ENCODE data around the gene SMYD2.
"Not testable (repeated sequence)": the region's sequence is repeated elsewhere in the genome, so short reads cannot be mapped to it uniquely, and the experiment has no call there.

Gene SMYD2

DNA sequence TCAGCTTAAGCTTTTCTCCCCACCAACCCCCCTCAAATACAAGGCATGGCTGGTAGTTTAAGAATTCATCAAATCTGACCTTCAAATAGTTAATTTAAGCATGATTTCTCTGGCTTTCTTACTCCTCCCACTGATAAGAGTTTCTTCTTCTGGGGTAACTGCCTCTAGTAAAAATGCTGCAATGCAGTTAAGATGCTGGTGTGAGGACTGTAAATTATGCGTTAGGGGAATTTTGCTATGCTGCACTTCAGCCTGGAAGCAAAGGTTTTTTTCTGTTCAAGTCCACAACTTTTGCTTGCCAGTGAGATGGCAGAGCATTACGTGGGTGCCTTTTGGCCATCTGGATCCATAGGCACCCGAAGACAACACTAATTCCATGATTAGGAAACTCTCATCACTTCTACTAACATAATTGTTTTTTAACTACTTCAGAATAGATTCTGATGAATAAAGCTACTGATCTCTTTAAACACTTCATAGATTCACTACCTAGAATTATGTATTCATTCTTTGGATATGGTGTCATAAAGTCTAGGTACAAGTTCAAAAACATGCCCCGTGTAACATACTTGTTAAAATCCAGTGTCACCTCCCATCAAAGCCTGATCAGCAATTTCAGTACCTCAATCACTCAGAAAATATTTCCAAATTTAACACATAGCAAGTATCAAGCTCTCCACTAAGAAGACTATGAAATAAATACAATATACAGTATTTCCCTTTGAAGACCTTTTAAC is 8.8 kb upstream of the SMYD2 start:
- DNase-seq (ENCODE audit: low read depth), result no peak

DNA sequence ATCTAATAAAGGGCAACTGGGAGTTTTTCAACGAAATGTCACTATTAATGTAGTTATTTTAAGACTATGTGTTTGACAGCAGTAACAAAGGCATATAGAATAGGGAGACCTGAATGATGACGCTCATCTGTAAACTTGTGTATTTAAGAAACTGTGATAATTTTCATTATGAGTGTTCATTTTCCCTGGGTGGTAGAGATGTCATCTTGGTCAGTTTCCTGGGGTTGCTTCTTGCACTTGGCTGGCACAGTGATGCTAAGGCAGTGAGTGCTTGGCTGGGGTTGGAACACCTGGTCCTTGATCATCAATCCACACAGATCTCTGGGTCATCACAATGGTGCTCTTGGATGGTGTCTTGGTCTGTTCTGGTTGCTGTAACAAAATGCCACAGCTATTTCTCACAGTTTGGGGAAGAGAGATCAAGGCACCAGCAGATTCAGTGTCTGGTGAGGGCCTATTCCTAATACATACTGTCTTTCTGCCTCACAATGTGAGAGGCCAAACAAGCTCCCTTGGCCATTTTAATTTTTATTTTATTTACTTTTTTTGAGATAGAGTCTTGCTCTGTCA is 7.9 kb upstream of the SMYD2 start:
- no peak for DNase-seq (ENCODE audit: low read depth)

DNA sequence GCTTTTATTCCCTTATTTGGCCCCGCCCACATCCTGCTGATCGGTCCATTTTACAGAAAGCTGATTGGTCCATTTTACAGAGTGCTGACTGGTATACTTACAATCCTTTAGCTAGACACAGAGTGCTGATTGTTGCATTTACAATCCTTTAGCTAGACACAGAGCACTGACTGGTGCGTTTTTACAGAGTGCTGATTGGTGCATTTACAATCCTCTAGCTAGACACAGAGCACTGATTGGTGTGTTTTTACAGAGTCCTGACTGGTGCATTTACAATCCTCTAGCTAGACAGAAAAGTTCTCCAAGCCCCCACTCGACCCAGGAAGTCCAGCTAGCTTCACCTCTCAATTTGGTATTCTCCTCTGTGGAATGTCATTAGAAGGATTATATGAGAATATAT is 5.3 kb upstream of the SMYD2 start:
- DNase-seq (ENCODE audit: low read depth), result not testable (repeated sequence)

DNA sequence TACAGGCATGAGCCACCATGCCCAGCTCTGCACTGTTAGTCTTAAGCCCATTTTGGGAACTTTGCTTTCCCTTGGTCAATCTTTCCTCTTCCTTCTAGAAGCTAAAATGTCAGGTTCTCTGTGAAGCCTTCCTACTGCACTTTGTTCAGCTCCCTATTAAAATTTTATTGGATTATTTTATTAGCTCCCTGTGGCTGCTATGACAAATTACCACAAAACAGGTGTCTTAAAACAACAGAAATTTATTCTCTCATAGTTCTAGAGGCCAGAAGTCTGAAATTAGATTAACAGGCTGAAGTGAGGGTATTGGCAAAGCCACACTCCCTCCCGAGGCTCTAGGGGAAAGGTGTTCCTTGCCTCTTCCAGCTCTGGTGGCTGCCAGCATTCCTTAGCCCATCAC is 4.2 kb upstream of the SMYD2 start:
- no peak for DNase-seq (ENCODE audit: low read depth)

DNA sequence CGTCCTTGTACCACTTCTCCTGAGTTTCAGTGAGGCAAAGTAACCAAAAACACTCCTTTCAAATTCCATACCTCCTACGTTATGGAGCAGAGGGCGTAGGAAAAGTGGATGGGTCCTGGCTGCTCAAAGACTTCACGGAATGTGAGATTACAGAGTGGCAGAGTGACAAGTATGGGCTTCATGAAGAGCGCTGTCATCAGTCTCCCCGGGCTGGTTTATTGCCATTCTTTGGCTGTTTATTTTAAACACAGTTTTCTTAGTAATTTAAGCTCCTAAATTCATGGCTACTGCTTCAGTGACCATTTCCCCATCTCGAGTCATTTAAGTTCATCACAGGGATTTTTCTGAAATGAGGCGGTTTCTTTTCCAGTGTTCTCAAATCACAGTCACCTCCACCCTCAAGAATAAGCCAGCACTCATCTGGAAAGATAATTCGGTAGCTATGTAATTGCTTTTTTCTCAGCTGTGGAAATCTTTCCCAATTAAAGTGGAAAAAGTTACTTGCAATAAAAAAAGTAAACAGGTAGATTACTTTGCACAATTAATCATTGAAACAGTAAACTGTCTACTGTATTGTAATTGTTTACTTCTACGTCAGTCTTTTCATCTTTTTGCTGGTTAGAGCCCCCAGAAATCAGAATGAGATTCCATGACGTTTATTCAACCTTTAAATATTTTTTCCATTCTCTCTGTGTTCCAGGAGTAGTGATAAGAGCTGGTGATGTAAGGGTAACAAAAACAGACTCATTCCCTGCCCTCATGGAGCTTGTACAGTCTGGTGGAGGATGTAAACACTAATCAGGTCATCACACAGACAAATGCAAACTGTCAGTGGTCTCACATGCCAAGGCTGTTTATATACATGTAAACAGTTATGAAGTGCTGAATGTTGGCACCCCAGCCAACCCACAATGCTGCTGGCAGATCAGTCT is 3.0 kb upstream of the SMYD2 start:
- no peak for DNase-seq (ENCODE audit: low read depth)

DNA sequence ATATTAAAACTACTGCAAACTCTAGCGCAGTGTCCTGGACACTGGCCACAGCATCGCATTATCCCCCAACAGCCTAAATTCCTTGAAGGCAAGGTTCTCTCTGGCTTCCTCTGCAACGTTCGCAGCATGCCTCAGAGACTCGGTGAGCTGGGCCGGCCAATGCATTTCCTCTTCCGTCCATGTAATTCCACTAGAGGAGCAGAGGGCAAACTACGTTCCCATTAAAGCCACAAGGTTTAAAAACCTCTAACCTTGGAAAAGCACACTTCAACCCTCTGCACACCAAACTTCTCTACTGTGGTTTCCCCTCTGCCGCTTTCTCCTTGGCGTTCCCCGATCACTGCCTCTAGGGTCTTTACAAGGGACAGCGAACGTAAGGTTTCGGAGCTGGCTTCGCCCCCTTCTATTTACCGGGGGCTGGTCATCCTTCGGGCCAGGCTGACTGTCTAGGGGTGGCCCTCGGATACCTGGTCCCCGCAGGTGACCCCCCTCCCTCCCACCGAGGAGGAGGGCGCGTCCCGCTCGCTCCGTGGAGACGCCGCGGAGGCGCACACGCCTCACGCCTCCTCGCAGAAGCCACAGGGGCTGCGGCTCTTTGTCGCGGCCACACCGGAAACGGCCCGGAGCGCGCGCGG is 456 bp upstream of the SMYD2 start:
- no peak for DNase-seq (ENCODE audit: low read depth)

DNA sequence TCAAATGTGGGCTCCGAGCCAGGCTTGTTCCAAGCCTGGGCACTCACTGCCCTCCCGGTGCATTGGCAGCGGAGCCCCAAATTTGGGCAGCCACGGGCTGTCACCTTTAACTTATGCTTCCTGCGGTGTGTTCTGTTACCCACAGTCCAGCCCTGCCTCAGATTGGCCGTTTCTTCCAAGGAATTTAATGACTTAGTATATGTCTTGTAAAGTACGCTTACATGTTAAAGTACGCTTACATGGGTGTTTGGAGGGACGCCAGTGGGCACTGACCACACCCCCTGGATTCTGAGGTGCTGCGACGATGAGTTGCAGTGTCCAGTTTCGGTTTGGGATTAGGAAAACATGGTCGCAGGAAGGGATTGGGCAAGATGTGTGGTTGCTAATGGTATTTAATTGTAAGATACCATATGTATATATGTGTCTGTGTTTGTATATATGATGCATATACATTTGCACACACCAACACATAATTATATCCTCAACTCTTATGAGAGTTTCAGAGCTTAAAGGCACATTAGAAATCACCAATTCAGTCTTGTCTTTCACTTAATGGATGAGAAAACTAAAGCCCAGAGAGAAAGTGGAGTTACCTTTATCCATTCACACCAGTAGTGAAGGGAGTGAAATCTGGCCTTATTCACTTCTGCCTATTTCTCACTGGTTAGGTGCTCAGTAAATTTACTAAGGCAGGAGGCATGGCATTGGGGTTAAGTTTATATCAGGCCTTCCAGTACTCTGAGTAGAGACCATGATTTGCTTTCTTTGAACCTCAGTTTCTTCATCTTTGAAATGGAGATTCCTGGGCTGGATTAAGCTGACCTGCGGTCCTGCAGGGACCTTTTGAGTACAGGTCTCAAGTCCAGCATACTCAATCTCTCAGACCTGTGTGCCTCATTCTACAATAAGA is 1.0 kb downstream of the SMYD2 start:
- DNase-seq (ENCODE audit: low read depth), result no peak

DNA sequence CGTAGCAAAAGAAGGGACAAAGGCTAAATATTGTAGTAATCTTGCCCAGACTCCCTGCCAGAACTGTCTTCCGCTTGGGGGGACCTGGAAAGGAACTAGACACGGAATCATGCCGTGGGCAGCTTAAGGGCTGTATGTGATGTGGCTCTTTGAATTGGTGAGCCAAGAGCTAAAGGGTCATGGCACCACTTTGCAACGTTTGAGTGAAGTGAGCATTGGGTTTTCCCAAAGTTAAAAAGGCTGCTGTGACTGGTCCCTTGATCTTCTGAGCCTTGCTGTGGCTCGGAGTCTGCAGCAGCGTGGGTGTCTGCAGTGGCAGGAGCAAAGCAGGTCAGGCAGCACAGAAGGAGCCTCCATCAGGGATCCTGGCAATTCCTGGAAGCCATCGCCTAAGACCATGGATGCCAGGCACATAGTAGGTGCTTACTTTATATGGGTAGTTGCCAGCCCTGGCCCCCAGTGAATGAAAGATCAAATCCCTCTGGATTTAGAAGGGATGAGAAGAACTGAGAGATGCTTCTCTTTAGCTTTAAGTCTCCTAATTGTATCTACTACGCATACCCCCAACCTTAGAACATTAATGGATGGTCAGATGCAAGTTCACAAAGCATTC is 1.8 kb downstream of the SMYD2 start:
- DNase-seq (ENCODE audit: low read depth), result no peak

DNA sequence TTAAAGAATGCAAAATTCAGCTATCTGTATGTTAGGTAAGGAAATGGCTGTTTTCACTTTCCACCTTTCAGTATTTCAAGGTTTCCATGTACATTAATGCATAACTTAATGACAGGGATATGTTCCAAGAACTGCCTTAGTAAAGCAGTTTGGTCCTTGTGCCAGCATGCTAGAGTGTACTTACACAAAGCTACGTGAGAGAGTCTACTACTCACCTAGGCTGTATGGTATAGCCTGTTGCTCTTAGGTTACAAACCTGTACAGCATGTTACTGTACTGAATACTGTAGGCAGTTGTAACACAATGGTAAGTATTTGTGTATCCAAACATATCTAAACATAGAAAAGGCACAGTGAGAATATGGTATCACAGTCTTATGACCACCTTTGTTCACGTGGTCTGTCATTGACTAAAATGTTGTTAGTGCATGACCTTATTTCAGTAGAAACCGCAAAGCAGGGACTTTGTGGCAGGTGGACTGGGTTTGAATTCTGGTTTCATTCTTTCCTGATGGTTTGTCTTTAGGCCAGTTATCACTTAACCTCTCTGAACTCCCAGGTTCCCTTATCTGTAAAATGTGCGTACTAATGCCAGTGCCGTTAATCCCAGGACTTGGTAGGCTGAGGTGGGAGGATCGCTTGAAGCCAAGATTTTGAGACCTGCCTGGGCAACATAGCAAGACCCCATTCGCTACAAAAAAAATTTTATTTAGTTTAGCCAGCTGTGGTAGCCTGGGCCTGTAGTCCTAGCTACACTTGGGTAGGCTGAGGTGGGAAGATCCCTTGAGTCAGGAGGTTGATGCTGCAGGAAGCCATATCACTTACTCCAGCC is 4.9 kb downstream of the SMYD2 start:
- DNase-seq (ENCODE audit: low read depth), result no peak

DNA sequence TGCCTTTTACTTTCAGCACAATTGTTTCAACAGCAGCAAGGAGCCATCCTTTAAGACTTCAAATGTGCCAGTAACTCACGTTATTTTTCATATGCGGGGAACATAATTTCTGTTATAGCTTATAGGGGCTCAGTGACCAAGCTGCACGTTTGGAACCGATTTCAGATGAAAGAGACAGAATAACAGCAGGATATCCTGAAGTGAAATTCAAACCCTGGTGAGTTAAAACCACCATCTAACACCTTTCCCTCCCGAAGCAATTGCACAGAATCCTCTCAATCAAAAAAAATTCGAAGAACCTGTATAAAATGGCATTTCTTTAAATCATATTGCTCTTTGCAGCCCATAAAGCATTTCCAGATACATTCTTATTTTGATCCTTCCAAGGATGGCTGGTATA is 6.9 kb downstream of the SMYD2 start:
- no peak for DNase-seq (ENCODE audit: low read depth)

DNA sequence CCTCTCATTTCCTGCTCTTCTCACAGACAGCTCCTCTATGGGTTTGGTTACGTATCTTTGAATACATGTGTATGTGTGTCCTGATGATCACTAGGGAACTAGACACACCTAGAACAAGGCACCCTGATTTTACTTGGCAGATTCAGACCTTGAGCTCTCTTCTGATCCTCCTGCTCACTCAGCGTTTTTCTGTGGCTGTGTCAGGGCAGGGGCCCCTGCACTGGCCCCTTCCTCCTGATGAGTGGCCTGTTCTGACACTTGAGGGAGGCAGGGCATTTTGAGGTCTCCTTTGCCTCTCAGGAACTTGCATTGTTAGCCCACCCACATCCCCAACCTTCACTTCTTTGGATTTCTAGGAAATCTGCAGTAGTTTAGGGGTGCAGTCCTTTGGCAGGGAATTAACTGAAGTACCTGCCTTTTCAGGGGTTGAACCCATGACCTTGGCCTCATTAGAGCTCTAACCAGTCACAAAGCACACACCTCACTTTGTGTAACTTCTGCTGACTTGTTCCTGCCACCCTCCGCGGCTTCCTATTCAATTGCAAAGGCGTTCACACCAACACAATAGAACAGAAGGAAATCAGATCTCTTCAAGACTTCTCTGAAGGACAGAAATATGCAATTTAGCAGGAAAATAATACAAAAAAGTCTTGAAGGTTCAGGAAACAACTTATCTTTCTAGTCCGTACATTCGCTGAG is 8.8 kb downstream of the SMYD2 start:
- no peak for DNase-seq (ENCODE audit: low read depth)

DNA sequence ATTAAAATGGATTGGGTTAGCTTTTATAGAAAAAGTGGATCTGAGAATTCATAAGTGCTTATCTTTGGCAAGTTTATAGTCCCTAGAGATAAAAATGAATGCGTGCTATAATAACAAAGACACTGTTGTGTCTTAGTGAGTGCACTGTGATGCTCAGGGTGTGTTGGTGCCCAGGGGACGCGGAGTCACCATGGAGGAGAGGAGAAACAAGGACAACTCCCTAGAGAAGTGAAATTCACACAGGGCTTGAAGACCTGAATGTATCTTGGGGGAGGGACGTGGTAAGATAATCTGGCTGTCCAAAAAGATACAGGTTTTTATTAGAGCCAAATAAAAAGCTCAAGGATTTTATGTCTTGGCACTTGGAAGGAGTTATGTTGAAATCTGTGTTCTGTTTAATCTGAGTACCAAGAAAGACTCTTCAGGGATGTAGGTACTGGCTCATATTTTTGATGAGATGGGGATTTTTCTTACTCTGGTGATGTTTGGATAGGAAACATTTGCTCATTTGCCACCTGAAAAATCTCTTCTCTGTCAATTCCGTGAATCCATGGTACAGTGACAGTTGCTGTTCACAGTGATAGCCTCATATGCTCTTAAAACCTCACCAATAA is 9.6 kb downstream of the SMYD2 start:
- DNase-seq (ENCODE audit: low read depth), result no peak

DNA sequence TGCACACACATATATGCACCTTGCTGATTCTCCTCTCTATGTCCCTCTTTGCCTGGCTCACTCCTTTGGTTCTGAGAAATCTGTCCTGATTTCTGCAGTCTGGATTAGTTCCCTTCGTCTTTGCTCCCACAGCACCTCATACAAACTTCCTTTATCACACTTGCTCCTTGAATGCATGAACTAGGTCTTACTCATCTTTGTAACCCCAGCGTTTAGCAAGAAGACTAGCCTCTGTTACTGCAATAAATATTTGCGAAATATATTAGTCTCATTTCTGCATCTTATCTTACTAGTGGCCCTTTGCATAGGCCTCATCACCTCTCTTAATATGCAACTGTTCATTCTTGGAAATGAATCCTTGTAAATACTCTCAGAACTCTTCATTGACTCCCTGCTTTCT is 11.4 kb downstream of the SMYD2 start:
- DNase-seq (ENCODE audit: low read depth), result no peak

DNA sequence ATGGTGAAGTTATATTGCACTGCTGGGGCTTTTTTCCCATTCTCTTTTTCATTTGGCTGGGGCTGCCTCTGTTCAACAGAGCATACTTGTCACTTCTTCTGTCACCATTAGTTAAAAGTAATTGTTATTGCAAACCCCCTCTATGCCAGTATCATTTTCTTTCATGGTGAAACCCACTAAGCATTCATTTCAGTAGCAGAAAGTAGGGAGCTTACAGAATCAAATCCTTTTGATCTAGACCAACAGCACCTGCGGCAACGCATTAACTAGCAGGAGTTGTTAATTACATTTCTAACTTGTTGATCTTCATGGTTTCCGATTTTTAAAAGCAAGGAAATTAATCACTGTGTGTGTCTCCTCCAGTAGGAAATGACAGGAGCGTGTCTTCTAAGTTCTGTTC is 15.0 kb downstream of the SMYD2 start:
- no peak for DNase-seq (ENCODE audit: low read depth)

DNA sequence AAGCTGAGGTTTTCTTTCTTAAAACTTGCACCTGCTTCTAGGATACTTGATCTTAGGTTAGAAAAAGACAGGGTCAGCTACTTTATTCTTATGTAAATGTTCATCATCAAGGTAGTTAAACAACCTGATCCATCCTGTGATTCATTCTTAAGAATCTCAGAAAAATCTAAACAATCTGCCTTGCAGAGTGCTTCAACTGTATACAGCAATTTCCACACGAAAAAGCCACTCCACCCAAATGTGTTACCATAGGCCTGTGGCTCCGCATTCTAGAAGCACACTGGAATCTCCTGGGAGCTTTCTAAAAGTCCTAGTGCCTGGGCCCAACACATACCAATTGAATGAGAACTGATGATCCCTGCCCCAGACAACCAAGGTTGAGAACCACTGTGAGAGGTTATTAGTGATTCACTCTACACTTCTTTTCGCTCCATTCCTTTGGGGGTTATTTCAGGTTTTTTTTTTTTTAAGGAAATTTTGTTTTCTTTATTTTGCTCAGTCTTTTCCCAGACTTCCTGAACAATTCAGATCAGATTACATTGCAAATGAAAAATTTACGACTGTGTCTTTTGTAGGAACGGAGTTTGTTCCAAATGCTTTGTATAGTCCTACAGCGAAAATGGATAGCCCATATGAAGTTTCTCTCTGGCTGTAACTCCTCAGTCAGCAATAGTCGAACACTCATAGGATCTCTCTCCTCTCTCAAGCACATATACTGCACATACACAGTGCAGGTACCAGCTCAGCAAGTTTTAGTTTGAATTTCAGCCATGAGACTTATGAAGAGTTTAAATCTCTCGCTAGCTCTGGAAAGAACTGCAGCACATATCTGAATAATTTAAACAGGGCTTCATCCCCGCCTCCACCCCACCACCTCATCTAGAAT is 16.1 kb downstream of the SMYD2 start:
- no peak for DNase-seq (ENCODE audit: low read depth)

DNA sequence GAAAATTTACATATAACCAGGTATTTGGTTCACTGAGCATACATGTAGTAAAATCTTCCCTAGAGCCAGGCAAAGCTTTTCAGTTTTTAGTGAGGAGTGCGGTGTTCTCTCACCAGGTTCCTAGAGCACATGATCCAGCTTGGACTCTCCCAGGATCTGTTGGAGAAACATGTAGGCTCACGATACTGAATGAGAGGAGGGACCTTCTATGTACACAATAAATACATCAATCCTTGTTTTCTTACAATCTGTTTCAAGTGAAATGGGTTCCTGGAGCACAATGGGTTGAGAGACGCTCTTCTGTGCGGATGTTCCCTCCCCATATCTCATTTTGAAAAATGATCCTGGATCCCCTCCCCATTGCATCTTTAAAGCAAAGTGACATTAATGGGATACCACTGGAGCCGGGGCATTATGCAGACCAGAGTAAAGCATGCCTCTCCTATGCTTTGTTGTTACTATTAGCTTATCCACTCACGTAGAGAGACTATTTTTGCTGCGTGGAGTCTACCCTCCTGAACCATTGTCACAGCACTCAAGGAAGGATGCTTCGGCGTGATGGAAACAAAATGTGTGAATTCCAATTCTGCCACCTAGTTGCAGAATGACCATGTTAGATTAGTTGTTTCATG is 19.3 kb downstream of the SMYD2 start:
- no peak for DNase-seq (ENCODE audit: low read depth)

DNA sequence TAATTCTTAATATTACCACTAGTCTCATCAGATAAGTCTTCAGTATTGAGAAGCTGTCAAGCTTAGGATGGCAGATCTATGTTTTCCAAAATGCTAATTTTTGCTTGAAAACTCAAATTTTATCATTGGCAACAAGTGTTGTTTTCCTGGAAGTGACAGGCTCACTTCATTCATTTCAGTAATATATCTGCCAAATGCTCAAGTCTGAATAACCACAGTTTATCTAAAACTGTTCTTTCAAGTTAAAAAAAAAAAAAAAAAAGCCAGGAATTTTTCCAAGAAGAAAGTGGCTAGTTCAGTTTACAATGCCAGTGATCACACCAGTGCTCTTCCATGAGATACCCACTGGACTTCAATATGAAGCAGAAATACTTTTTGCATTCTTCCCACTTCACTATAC is 20.6 kb downstream of the SMYD2 start:
- no peak for DNase-seq (ENCODE audit: low read depth)

Data from activated T-helper 1 cell treated with Interleukin-2 at 50 U/mL for 16 hours (primary cell).